ENCODE measurements around the gene YLPM1. TPM values are rescaled to one million over a fixed set of nuclear protein-coding genes. Genes with fewer than 3 reads are reported as not detected.
A peak's percentile ranks its signal among the peaks of the same experiment; 100 is the strongest.

YLPM1 gene
- total and polyA plus RNA-seq, 4 donors: 11.8 to 79.9 (median 39.2) TPM

DNA sequence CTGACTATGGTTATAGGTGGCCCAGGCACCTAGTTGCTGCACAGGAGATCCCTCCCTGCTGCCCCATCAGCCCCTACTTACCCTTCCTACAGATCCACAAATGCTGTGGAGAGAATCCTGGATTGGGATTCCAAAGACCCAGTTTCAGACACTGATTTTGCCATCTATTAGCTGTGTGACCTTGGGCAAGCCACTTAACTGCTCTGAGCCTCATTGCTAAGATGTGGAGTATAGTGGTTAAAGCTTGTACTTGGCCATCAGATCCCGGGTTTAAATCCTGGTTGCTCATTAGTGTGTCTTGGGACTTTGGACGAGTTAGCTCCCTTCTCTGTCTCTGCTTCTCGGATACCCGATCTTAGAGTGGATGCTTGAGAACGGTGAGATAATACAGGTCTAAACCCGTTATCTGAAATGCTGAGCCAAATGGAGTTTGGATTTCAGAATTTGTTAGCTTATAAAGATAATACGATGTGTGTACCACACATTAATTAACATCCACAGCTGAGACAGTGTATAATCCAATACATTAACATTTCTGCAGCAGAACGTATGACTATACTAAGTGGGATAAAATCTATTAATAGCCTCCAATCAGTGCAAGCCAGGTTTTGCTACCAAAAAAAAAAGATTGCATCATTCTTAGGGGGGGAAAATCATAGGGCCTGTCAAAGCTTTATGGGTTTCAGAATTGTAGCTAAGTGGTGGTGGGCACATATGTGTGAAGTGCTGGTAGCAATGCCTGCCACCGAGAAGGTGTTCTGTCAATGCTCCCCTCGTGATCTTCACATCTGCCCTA lies 96.8 kb downstream of the YLPM1 start:
- Histone ChIP-seq H3K4me3 (ENCODE audit: low read length in 2 of 2) (no peak overlapping the region), H3K36me3 (ENCODE audit: control insufficient read depth in 1 of 2, insufficient read depth in 2 of 2, low read length in 1 of 2) (no peaks in the 10 kb centered on the region), H3K27ac (ENCODE audit: low read depth in 1 of 2, low read length in 2 of 2) (no peak overlapping the region), H3K9me3 (ENCODE audit: control insufficient read depth, low read length) (no peaks in the 10 kb centered on the region), H3K27me3 (ENCODE audit: control insufficient read depth in 1 of 2, insufficient read depth in 2 of 2, low read length in 1 of 2) (no peaks in the 10 kb centered on the region), H3K4me1 (ENCODE audit: control insufficient read depth in 1 of 2, insufficient read depth in 2 of 2, low read length in 2 of 2) (no peaks in the 10 kb centered on the region)
- DNase-seq (no peak), ATAC-seq (ENCODE audit: low FRiP score) (no peak)
- WGBS, 2 donors: 58 to 74% methylated on average over 10 of the region's 10 CpGs
- intact Hi-C loops (cut with DNase I): loop anchor here (2.0 kb wide), 2 partner anchors 45 to 229 kb away; no protein-coding TSS in a partner anchor

DNA sequence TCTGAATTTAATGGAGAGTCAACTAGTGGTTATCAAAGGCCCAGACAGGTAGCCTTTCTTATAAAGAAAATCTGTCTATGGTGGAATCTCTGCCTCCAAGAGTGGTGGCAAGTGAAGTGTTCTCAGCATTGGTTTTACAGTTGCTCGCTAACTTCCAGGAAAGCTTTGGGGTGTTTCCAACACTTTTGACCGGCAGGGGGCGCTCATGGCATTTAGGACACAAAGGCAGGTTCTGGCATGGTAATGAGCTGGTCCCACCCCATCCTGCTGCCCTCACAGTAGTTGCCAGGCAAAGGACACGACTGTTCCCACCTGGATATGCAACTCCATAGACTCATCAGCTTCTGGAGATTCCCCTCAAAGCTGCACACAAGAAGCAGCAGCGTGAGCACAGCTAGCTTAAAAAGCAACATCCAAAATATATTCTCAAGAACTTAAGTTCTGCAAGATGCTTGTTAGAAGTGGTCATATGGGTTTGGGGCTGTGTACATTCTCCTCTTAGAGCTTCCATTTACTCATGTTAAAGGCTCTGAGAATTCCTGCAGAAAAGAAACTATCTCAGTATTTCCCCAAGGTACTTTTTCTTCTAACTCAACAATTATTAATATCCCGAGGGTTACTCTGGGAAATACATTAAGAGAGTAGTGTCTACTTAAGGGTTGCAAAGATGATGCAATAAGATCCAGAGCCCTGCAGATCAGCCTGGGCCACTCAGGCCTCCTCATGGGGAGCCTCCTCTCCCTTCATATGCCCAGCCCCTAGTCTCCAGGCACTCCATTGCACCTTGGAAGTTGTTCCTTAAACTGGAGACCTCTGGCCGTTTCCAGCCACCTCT lies 98.0 kb downstream of the YLPM1 start:
- intact Hi-C loops (cut with DNase I): loop anchor here (2.0 kb wide), 2 partner anchors 44 to 228 kb away; no protein-coding TSS in a partner anchor
- H3K4me1 ChIP-seq (ENCODE audit: control insufficient read depth in 1 of 2, insufficient read depth in 2 of 2, low read length in 2 of 2): no peaks in the 10 kb centered on the region
- H3K9me3 ChIP-seq (ENCODE audit: control insufficient read depth, low read length): no peaks in the 10 kb centered on the region
- ATAC-seq (ENCODE audit: low FRiP score) (peak; percentile 85), DNase-seq (peak; percentile 92 to 98)
- no peaks in the 10 kb centered on the region for H3K27me3 ChIP-seq (ENCODE audit: control insufficient read depth in 1 of 2, insufficient read depth in 2 of 2, low read length in 1 of 2)
- H3K36me3 ChIP-seq (ENCODE audit: control insufficient read depth in 1 of 2, insufficient read depth in 2 of 2, low read length in 1 of 2): no peaks in the 10 kb centered on the region
- no peak overlapping the region for H3K27ac ChIP-seq (ENCODE audit: low read depth in 1 of 2, low read length in 2 of 2)
- H3K4me3 ChIP-seq (ENCODE audit: low read length in 2 of 2): no peak overlapping the region
- 27 to 31% methylated on average over 7 of the region's 7 CpGs for WGBS, 2 donors

DNA sequence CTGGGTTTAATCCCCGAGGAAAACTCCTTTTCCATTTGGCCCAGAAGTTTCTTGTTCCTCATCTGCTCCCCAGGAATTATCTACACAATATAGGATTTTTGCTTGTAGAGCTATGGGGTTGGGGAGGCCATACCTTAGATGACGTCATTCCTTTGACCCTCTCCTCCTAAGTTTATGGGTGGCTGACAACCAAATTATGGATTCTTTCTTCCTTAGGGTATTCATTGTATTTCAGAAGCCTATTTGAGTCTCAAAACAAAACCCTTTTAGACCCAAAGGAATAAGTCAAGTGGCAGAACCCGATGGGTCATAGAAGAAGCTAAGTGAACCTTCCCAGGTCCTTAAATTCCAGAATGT lies 98.6 kb downstream of the YLPM1 start:
- Histone ChIP-seq H3K27ac (ENCODE audit: low read depth in 1 of 2, low read length in 2 of 2) (no peak overlapping the region), H3K4me3 (ENCODE audit: low read length in 2 of 2) (no peak overlapping the region), H3K9me3 (ENCODE audit: control insufficient read depth, low read length) (no peaks in the 10 kb centered on the region), H3K36me3 (ENCODE audit: control insufficient read depth in 1 of 2, insufficient read depth in 2 of 2, low read length in 1 of 2) (no peaks in the 10 kb centered on the region), H3K27me3 (ENCODE audit: control insufficient read depth in 1 of 2, insufficient read depth in 2 of 2, low read length in 1 of 2) (no peaks in the 10 kb centered on the region), H3K4me1 (ENCODE audit: control insufficient read depth in 1 of 2, insufficient read depth in 2 of 2, low read length in 2 of 2) (no peaks in the 10 kb centered on the region)
- WGBS, 2 donors: 73 to 76% methylated on average over 3 of the region's 3 CpGs
- intact Hi-C loops (cut with DNase I): loop anchor here (2.0 kb wide), 2 partner anchors 43 to 227 kb away; no protein-coding TSS in a partner anchor
- DNase-seq (no peak), ATAC-seq (ENCODE audit: low FRiP score) (no peak)

DNA sequence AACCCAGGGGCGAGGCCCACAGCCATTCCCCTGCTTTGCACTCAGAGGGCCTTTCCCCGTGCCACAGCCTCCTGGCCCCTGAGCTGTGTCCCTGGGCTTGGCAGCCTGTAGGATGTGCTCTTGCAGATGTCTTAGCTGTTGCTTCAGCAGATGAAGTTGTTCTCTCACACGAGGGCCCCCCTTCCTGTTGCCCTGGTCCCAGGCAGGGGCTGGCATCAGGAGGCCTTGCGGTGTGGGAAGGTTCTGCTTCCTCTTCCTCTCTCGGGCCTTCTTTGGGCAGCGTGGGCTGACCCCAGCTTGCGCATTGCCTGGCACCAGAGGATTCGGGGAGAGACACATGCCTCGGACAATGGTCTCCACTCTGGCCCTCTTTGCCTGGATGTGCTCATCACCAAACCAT lies 100.2 kb downstream of the YLPM1 start:
- intact Hi-C loops (cut with DNase I): no loop called here
- ATAC-seq (ENCODE audit: low FRiP score): peak; percentile 34

DNA sequence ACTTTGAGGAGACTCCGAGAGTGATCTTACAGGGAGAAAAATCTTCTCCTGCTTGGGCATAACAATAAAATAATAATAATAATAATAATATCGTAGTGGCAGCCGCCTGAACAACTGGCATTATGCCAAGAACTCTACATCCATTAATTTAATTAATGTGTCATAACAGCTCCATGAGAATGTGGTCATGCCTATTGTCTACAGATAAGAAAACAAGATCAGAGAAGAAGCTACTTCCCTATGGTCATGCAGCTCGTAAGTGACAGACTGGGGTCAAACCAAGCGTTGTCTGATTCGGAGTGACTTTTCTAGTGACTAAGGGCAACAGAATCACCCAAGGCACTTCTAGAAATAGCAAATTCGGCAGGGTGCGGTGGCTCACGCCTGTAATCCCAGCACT lies 101.1 kb downstream of the YLPM1 start:
- Histone ChIP-seq H3K9me3 (ENCODE audit: control insufficient read depth, low read length) (no peaks in the 10 kb centered on the region), H3K4me3 (ENCODE audit: low read length in 2 of 2) (no peak overlapping the region), H3K36me3 (ENCODE audit: control insufficient read depth in 1 of 2, insufficient read depth in 2 of 2, low read length in 1 of 2) (no peaks in the 10 kb centered on the region), H3K27ac (ENCODE audit: low read depth in 1 of 2, low read length in 2 of 2) (no peak overlapping the region), H3K27me3 (ENCODE audit: control insufficient read depth in 1 of 2, insufficient read depth in 2 of 2, low read length in 1 of 2) (no peaks in the 10 kb centered on the region), H3K4me1 (ENCODE audit: control insufficient read depth in 1 of 2, insufficient read depth in 2 of 2, low read length in 2 of 2) (peaks cover 0 to 4% of the 10 kb centered on the region in 2 donors)
- intact Hi-C loops (cut with DNase I): no loop called here
- ATAC-seq (ENCODE audit: low FRiP score) (no peak), DNase-seq (no peak)
- WGBS, 2 donors: 86 to 87% methylated on average over 9 of the region's 9 CpGs

More for the DNA sequence above, 100.2 kb downstream of the YLPM1 start:
- Histone ChIP-seq H3K4me1 (ENCODE audit: control insufficient read depth in 1 of 2, insufficient read depth in 2 of 2, low read length in 2 of 2) (peaks cover 0 to 4% of the 10 kb centered on the region in 2 donors), H3K27me3 (ENCODE audit: control insufficient read depth in 1 of 2, insufficient read depth in 2 of 2, low read length in 1 of 2) (no peaks in the 10 kb centered on the region), H3K27ac (ENCODE audit: low read depth in 1 of 2, low read length in 2 of 2) (no peak overlapping the region), H3K9me3 (ENCODE audit: control insufficient read depth, low read length) (no peaks in the 10 kb centered on the region), H3K4me3 (ENCODE audit: low read length in 2 of 2) (no peak overlapping the region), H3K36me3 (ENCODE audit: control insufficient read depth in 1 of 2, insufficient read depth in 2 of 2, low read length in 1 of 2) (no peaks in the 10 kb centered on the region)
- DNase-seq: peak in 1 of 2 donors; percentile 67
- 87 to 94% methylated on average over 9 of the region's 9 CpGs for WGBS, 2 donors

DNA sequence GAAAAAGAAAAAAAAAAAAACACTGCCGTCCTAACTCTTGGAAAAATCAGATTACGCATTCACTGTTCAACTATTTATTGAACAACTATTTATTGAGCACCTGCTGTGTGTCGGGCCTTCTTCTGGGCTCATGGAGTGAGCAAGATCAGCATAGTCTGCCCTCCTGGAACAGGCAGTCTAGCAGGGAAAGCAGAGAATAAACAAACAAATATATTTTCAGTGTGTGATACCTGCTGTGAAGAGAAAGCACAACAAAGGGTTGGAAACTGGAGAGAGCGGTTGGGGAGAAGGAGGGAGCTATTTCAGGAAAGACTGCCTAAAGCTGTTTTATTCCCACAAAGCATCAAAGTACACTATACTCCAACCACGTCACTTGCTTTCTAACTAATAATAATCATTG lies 102.0 kb downstream of the YLPM1 start:
- H3K27ac ChIP-seq (ENCODE audit: low read depth in 1 of 2, low read length in 2 of 2): no peak overlapping the region
- H3K9me3 ChIP-seq (ENCODE audit: control insufficient read depth, low read length): no peaks in the 10 kb centered on the region
- H3K4me1 ChIP-seq (ENCODE audit: control insufficient read depth in 1 of 2, insufficient read depth in 2 of 2, low read length in 2 of 2): peaks cover 0 to 4% of the 10 kb centered on the region in 2 donors
- 93 to 94% methylated on average over 5 of the region's 5 CpGs for WGBS, 2 donors
- H3K4me3 ChIP-seq (ENCODE audit: low read length in 2 of 2): no peak overlapping the region
- H3K27me3 ChIP-seq (ENCODE audit: control insufficient read depth in 1 of 2, insufficient read depth in 2 of 2, low read length in 1 of 2): no peaks in the 10 kb centered on the region
- DNase-seq: no peak
- no peak for ATAC-seq (ENCODE audit: low FRiP score)
- intact Hi-C loops (cut with DNase I): no loop called here
- no peaks in the 10 kb centered on the region for H3K36me3 ChIP-seq (ENCODE audit: control insufficient read depth in 1 of 2, insufficient read depth in 2 of 2, low read length in 1 of 2)

DNA sequence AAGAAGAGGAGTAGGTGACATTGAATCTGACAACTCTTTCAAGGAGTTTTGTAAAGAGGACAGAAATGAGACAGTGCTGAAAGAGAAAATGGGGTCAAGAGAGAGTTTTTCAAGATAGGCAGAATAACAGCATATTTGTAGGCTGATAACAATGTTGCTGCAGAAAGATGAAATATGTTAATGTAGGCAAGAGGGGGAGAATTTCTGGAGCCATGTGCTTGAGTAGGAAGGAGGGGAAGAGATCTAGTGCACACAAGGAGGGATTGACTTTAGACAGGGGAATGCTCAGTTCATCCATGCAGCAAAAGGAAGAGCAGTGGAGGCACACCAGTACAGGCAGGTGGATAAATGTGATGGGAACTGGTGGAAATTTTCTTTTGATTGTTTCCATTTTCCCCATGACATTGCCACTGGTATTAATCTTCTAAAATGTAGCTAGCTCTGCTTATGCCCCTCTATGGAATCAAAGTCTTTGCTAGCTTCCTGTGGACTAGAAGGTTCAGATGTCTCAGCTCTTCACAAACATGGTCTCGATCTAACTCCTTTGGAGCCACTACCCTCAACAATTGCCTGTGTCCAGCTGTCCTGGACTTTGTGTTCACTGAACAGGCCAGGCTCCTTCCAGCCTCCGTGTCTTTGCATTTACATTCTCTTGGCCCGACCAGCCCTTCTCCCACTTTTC lies 103.7 kb downstream of the YLPM1 start:
- Histone ChIP-seq H3K36me3 (ENCODE audit: control insufficient read depth in 1 of 2, insufficient read depth in 2 of 2, low read length in 1 of 2) (no peaks in the 10 kb centered on the region), H3K9me3 (ENCODE audit: control insufficient read depth, low read length) (no peaks in the 10 kb centered on the region), H3K27me3 (ENCODE audit: control insufficient read depth in 1 of 2, insufficient read depth in 2 of 2, low read length in 1 of 2) (no peaks in the 10 kb centered on the region), H3K4me1 (ENCODE audit: control insufficient read depth in 1 of 2, insufficient read depth in 2 of 2, low read length in 2 of 2) (peaks cover 0 to 4% of the 10 kb centered on the region in 2 donors), H3K4me3 (ENCODE audit: low read length in 2 of 2) (no peak overlapping the region), H3K27ac (ENCODE audit: low read depth in 1 of 2, low read length in 2 of 2) (no peak overlapping the region)
- 94% methylated on average over 3 of the region's 3 CpGs for WGBS, 2 donors
- ATAC-seq (ENCODE audit: low FRiP score) (no peak), DNase-seq (no peak)
- intact Hi-C loops (cut with DNase I): no loop called here

DNA sequence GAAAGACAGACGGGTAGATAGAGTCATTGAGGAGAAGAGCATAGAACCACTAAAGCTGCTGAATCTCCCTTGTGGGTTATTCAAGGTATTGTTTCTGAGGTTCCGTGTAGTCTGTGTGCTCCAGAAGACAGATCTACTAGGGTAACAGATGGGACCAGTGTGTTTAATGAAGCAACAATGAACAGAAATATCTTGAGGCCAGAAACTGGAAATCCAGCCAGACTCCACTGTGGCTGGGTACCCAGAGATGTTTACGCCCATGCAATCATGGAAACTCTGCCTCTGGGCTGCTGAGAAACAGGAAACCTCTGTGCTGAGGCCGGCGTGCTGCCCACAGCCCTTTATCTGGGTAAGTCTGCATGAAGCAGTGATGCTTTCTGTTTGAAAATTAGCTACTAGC lies 104.6 kb downstream of the YLPM1 start:
- no peaks in the 10 kb centered on the region for H3K36me3 ChIP-seq (ENCODE audit: control insufficient read depth in 1 of 2, insufficient read depth in 2 of 2, low read length in 1 of 2)
- intact Hi-C loops (cut with DNase I): no loop called here
- peaks cover 0 to 4% of the 10 kb centered on the region in 2 donors for H3K4me1 ChIP-seq (ENCODE audit: control insufficient read depth in 1 of 2, insufficient read depth in 2 of 2, low read length in 2 of 2)
- H3K9me3 ChIP-seq (ENCODE audit: control insufficient read depth, low read length): no peaks in the 10 kb centered on the region
- H3K27ac ChIP-seq (ENCODE audit: low read depth in 1 of 2, low read length in 2 of 2): no peak overlapping the region
- DNase-seq: peak in 1 of 2 donors; percentile 70
- peak; percentile 44 for ATAC-seq (ENCODE audit: low FRiP score)
- H3K4me3 ChIP-seq (ENCODE audit: low read length in 2 of 2): no peak overlapping the region
- no peaks in the 10 kb centered on the region for H3K27me3 ChIP-seq (ENCODE audit: control insufficient read depth in 1 of 2, insufficient read depth in 2 of 2, low read length in 1 of 2)
- 19% methylated on average over 5 of the region's 5 CpGs for WGBS, 2 donors
